Measurements from ENCODE around the gene SH3YL1.
A peak's percentile ranks its signal among the peaks of the same experiment; 100 is the strongest.

SH3YL1 gene

GRCh38 chr2:249538-250042 lies 14.2 kb downstream of the SH3YL1 start:
- H3K4me3 ChIP-seq (replicated peaks; ENCODE audit: low read depth, low read length) = no peak overlapping the region
- no peak for TF ChIP-seq CTCF (IDR thresholded peaks at IDR 0.05; ENCODE audit: low read depth, low read length, missing control alignments)
- DNase-seq (ENCODE audit: extremely low read depth, low read depth) = no peak

GRCh38 chr2:248724-249123 lies 15.1 kb downstream of the SH3YL1 start:
- DNase-seq (ENCODE audit: extremely low read depth, low read depth) = no peak
- no peak for TF ChIP-seq CTCF (IDR thresholded peaks at IDR 0.05; ENCODE audit: low read depth, low read length, missing control alignments)
- H3K4me3 ChIP-seq (replicated peaks; ENCODE audit: low read depth, low read length) = no peak overlapping the region

- peak; percentile 46 for TF ChIP-seq CTCF (IDR thresholded peaks at IDR 0.05; ENCODE audit: low read depth, low read length, missing control alignments)
- DNase-seq (ENCODE audit: extremely low read depth, low read depth) = peak; percentile 42
- H3K4me3 ChIP-seq (replicated peaks; ENCODE audit: low read depth, low read length) = no peak overlapping the region
These were observed 17.2 kb downstream of the SH3YL1 start for GRCh38 chr2:246489-247144.

- DNase-seq (ENCODE audit: extremely low read depth, low read depth) = no peak
- H3K4me3 ChIP-seq (replicated peaks; ENCODE audit: low read depth, low read length) = no peak overlapping the region
- no peak for TF ChIP-seq CTCF (IDR thresholded peaks at IDR 0.05; ENCODE audit: low read depth, low read length, missing control alignments)
These were observed 19.3 kb downstream of the SH3YL1 start for GRCh38 chr2:244547-244946.

- no peak for DNase-seq (ENCODE audit: extremely low read depth, low read depth)
- H3K4me3 ChIP-seq (replicated peaks; ENCODE audit: low read depth, low read length) = no peak overlapping the region
- no peak for TF ChIP-seq CTCF (IDR thresholded peaks at IDR 0.05; ENCODE audit: low read depth, low read length, missing control alignments)
These were observed 25.0 kb downstream of the SH3YL1 start for GRCh38 chr2:238869-239268.

- TF ChIP-seq CTCF (IDR thresholded peaks at IDR 0.05; ENCODE audit: low read depth, low read length, missing control alignments) = no peak
- no peak for DNase-seq (ENCODE audit: extremely low read depth, low read depth)
These were observed 25.4 kb downstream of the SH3YL1 start for GRCh38 chr2:238431-238830.

GRCh38 chr2:237878-238277 lies 26.0 kb downstream of the SH3YL1 start:
- DNase-seq (ENCODE audit: extremely low read depth, low read depth) = no peak
- no peak overlapping the region for H3K4me3 ChIP-seq (replicated peaks; ENCODE audit: low read depth, low read length)
- no peak for TF ChIP-seq CTCF (IDR thresholded peaks at IDR 0.05; ENCODE audit: low read depth, low read length, missing control alignments)

More at GRCh38 chr2:238431-238830, 25.4 kb downstream of the SH3YL1 start:
- H3K4me3 ChIP-seq (replicated peaks; ENCODE audit: low read depth, low read length) = no peak overlapping the region
